Fibroblast of mammary gland (primary cell): ENCODE measurements around the gene CLSTN1.

Source experiments
- DNase-seq: peaks from one replicate; pipeline ENCODE4 v3.0.0-alpha.2; 2010; ENCODE audit warnings: low read depth
- H3K4me3 ChIP-seq: 2 replicates; pipeline ENCODE4 v1.5.1; 2011; ENCODE audit warnings: low read depth, mild to moderate bottlenecking, low read length, moderate library complexity; ENCODE audit not compliant: control insufficient read depth
- TF ChIP-seq, protein P1 (sequence below): conservative IDR thresholded peaks from 2 replicates; pipeline ENCODE4 v1.5.1; 2011; ENCODE audit warnings: low read depth, low read length, inconsistent platforms; ENCODE audit not compliant: control insufficient read depth, insufficient read depth

Gene CLSTN1

DNA sequence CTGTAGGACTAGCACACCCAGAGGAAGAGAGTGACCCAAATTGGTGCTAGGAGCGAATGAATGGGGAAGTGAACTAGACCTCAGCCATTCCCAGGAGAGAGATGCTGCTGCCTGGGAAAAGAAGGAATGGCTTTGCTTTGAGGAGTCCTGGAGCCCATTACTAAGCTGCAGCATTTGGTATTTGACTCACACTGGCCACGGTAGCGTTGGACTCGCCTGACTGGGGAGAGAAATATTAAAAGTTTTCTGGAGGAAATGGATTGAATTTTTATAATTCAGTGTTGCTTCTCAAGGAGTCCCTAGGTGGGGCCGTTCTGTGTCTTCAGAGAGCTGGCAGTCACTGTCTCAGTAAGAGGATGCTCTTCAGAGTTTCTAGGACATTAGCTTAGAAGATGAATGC is 132.1 kb downstream of the CLSTN1 start:
- no peak for DNase-seq
- H3K4me3 ChIP-seq: no peak overlapping the region
- TF ChIP-seq, protein P1, sequence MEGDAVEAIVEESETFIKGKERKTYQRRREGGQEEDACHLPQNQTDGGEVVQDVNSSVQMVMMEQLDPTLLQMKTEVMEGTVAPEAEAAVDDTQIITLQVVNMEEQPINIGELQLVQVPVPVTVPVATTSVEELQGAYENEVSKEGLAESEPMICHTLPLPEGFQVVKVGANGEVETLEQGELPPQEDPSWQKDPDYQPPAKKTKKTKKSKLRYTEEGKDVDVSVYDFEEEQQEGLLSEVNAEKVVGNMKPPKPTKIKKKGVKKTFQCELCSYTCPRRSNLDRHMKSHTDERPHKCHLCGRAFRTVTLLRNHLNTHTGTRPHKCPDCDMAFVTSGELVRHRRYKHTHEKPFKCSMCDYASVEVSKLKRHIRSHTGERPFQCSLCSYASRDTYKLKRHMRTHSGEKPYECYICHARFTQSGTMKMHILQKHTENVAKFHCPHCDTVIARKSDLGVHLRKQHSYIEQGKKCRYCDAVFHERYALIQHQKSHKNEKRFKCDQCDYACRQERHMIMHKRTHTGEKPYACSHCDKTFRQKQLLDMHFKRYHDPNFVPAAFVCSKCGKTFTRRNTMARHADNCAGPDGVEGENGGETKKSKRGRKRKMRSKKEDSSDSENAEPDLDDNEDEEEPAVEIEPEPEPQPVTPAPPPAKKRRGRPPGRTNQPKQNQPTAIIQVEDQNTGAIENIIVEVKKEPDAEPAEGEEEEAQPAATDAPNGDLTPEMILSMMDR: no peak

GRCh38 chr1:9691108-9691445 is 132.7 kb downstream of the CLSTN1 start:
- DNase-seq: peak; percentile 27
- TF ChIP-seq, protein P1: no peak
- H3K4me3 ChIP-seq: no peak overlapping the region

DNA sequence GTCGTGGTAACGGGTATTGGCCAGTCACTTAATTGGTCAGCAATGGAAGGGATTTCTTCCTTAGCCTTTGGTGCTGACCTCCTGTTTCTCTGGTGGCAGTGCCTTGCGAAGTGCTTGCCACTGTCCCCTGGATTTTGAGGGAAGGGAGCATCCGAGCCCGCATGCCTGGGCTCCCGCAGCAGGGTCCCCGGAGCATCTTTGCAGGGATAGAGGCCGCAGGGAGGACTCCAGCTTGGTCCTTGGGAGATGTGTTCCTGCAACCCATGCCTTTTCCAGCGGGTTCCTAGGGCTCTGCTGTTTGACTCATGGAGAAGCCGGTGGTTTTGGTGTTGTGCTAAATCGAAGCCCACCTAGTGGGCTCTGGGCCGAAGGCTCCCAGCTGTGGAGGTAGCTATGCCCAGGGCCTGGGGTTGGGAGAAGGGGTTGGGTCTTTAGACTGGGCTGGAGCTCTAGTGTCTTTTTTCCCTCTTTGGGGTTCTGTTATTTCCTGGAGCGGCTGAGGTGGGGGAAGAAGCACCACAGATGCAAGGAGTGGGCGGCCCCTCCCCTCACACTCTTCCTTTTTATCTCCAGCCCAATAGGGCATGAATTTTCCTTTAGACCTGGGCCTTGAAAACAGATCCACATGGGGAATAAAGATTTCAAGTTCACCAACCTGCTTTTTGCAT is 133.2 kb downstream of the CLSTN1 start:
- TF ChIP-seq, protein P1: no peak
- peak overlapping the region; percentile 54 for H3K4me3 ChIP-seq
- no peak for DNase-seq

DNA sequence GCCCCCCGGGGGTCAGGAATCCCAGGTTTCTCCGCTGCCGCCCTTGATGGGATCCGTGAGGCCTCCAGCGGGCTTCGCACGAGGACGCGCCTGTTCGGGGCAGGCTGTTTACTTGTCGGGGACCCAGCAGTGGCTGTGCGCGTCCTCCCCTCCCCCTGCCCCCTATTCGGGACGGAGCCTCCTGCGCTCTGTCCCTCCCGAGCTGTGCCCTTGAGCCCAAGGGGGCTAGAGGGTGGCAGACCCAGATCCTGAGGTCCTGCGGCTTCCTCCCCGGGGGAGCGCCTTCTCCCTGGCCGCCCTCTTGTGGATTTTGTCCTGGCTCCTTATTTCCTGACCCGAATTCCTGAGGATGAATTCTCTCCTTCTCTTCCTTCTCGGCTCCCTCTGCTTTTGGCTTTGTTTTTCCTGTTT is 133.8 kb downstream of the CLSTN1 start:
- H3K4me3 ChIP-seq: peak overlapping the region; percentile 54
- no peak for DNase-seq
- TF ChIP-seq, protein P1: peak; percentile 13

- peak; percentile 23 for DNase-seq
- TF ChIP-seq, protein P1: no peak
- peak overlapping the region; percentile 43 for H3K4me3 ChIP-seq
Observed at GRCh38 chr1:9689011-9689706, 134.6 kb downstream of the CLSTN1 start.

DNA sequence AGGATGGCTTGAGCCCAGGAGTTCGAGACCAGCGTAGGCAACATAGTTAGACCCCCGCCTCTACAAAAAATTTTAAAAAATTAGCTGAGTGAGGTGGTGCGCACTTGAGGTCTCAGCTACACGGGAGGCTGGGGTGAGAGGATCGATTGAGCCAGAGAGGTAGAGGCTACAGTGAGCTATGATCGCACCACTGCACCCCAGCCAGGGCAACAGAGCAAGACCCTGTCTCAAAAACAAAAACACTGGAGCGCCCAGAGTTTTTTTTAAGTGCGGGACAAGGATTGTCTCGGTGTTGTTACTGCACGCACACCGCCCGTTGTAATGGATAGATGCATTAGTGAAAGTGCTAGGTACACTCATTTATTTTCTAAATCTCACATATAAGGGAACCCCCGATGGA is 135.2 kb downstream of the CLSTN1 start:
- H3K4me3 ChIP-seq: peak overlapping the region; percentile 47
- DNase-seq: no peak
- TF ChIP-seq, protein P1: no peak
